NCI-H526 treated with DMSO at 0.1 percent for 48 hours (cell line): Measurements from ENCODE around the gene ZNF681.
"Not testable (repeated sequence)": the region's sequence is repeated elsewhere in the genome, so short reads cannot be mapped to it uniquely, and the experiment has no call there.

Experiments used
- DNase-seq: peaks from one replicate; lab custom pipeline; 2025; lab: John Stamatoyannopoulos, UW

The ZNF681 gene

GRCh38 chr19:23774106-23774505 lies 15.4 kb upstream of the ZNF681 start:
- DNase-seq, result no peak

- DNase-seq, result no peak
These were observed 14.0 kb upstream of the ZNF681 start for GRCh38 chr19:23772675-23773063.

GRCh38 chr19:23771761-23772674 lies 13.3 kb upstream of the ZNF681 start:
- no peak for DNase-seq

- DNase-seq, result no peak
These were observed 12.6 kb upstream of the ZNF681 start for GRCh38 chr19:23771316-23771715.

- DNase-seq, result no peak
These were observed 12.1 kb upstream of the ZNF681 start for GRCh38 chr19:23770672-23771250.

- DNase-seq, result no peak
These were observed 11.2 kb upstream of the ZNF681 start for GRCh38 chr19:23769691-23770468.

GRCh38 chr19:23766951-23767350 lies 8.3 kb upstream of the ZNF681 start:
- DNase-seq, result no peak

GRCh38 chr19:23764781-23765180 lies 6.1 kb upstream of the ZNF681 start:
- DNase-seq, result no peak

GRCh38 chr19:23762884-23763711 lies 4.4 kb upstream of the ZNF681 start:
- peak; percentile 56 for DNase-seq

- DNase-seq, result no peak
These were observed 3.8 kb upstream of the ZNF681 start for GRCh38 chr19:23762548-23762883.

GRCh38 chr19:23760326-23760725 lies 1.6 kb upstream of the ZNF681 start:
- DNase-seq, result not testable (repeated sequence)

- DNase-seq, result not testable (repeated sequence)
These were observed 15.0 kb downstream of the ZNF681 start for GRCh38 chr19:23743633-23744232.

- not testable (repeated sequence) for DNase-seq
These were observed 27.8 kb downstream of the ZNF681 start for GRCh38 chr19:23730729-23731465.

- not testable (repeated sequence) for DNase-seq
These were observed 34.5 kb downstream of the ZNF681 start for GRCh38 chr19:23724161-23724560.

- DNase-seq, result no peak
These were observed 39.9 kb downstream of the ZNF681 start for GRCh38 chr19:23718802-23719201.

GRCh38 chr19:23716792-23717191 lies 41.9 kb downstream of the ZNF681 start:
- no peak for DNase-seq

GRCh38 chr19:23709347-23709746 lies 49.3 kb downstream of the ZNF681 start:
- DNase-seq, result no peak

- DNase-seq, result no peak
These were observed 52.0 kb downstream of the ZNF681 start for GRCh38 chr19:23706657-23707056.

- DNase-seq, result no peak
These were observed 59.2 kb downstream of the ZNF681 start for GRCh38 chr19:23699521-23699860.

- no peak for DNase-seq
These were observed 59.8 kb downstream of the ZNF681 start for GRCh38 chr19:23698711-23699520.
